ENCODE measurements around the gene METTL25. TPM values are rescaled to one million over a fixed set of nuclear protein-coding genes. Genes with fewer than 3 reads are reported as not detected.

The METTL25 gene
- total and polyA plus RNA-seq, 2 experiments from 2014 or later, result 7.6 to 14.3 TPM

DNA sequence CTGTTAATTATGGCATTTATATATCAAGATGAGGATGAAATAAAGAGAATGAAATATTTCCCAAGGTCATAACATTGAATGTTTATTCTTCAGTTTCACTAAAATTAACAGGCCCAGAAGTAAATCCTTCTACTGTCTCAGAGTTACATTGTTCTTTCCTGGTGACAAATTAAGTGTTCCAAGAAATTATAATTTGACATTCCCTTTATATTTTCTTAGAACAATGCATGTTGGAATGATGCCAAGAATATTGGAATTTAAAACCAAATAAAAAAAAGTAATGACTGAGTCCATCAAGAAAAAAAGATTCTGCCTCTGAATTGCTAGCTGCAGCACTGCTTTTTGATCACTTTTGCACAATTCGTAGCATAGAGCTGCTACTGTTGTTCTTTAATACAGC, 152.1 kb downstream of the METTL25 start (continued):
- TF ChIP-seq, protein P1, sequence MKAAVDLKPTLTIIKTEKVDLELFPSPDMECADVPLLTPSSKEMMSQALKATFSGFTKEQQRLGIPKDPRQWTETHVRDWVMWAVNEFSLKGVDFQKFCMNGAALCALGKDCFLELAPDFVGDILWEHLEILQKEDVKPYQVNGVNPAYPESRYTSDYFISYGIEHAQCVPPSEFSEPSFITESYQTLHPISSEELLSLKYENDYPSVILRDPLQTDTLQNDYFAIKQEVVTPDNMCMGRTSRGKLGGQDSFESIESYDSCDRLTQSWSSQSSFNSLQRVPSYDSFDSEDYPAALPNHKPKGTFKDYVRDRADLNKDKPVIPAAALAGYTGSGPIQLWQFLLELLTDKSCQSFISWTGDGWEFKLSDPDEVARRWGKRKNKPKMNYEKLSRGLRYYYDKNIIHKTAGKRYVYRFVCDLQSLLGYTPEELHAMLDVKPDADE (IDR thresholded peaks at IDR 0.05), result no peak
- TF ChIP-seq NANOG (IDR thresholded peaks at IDR 0.05; ENCODE audit: borderline replicate concordance) (no peak), POLR2AphosphoS5 (IDR thresholded peaks at IDR 0.05; ENCODE audit: low read depth) (no peak), ZNF331 (CRISPR knock-in tag; IDR thresholded peaks at IDR 0.05; ENCODE audit: low read depth) (no peak), ZNF114 (CRISPR knock-in tag; IDR thresholded peaks at IDR 0.05) (no peak), CREB1 (CRISPR knock-in tag; IDR thresholded peaks at IDR 0.05; ENCODE audit: low read depth) (no peak)

DNA sequence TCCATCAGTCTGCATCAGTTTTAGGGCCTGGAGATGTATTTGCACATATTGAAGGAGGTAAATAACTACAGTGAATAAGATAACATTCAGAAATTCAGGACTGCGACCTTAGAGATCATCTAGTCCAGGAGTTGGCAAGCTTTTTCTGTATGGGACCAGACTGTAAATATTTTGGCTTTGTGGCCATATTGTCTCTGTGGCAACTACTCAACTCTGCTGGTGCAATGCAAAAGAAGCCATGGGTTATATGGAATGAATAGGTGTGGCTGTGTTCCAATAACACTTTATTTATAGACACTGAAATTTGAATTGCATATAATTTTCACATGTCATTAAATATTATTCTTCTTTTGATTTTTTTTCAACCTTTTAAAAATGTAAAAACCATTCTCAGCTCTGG, 156.6 kb downstream of the METTL25 start:
- no peak for ATAC-seq
- no peak overlapping the region for H3K27ac Mint-ChIP-seq
- no peaks in the 10 kb centered on the region for H3K4me1 Mint-ChIP-seq
- TF ChIP-seq NANOG (IDR thresholded peaks at IDR 0.05; ENCODE audit: borderline replicate concordance) (no peak), CREB1 (CRISPR knock-in tag; IDR thresholded peaks at IDR 0.05; ENCODE audit: low read depth) (no peak), ZNF331 (CRISPR knock-in tag; IDR thresholded peaks at IDR 0.05; ENCODE audit: low read depth) (no peak), EZH2 (IDR thresholded peaks at IDR 0.05; ENCODE audit: low read depth, unreplicated experiment) (no peak), ZNF114 (CRISPR knock-in tag; IDR thresholded peaks at IDR 0.05) (no peak), JUNB (IDR thresholded peaks at IDR 0.05; ENCODE audit: unreplicated experiment) (no peak), STAT1 (IDR thresholded peaks at IDR 0.05; ENCODE audit: unreplicated experiment) (no peak)
- TF ChIP-seq, protein P1 (IDR thresholded peaks at IDR 0.05), result no peak
- TF ChIP-seq, protein P2, sequence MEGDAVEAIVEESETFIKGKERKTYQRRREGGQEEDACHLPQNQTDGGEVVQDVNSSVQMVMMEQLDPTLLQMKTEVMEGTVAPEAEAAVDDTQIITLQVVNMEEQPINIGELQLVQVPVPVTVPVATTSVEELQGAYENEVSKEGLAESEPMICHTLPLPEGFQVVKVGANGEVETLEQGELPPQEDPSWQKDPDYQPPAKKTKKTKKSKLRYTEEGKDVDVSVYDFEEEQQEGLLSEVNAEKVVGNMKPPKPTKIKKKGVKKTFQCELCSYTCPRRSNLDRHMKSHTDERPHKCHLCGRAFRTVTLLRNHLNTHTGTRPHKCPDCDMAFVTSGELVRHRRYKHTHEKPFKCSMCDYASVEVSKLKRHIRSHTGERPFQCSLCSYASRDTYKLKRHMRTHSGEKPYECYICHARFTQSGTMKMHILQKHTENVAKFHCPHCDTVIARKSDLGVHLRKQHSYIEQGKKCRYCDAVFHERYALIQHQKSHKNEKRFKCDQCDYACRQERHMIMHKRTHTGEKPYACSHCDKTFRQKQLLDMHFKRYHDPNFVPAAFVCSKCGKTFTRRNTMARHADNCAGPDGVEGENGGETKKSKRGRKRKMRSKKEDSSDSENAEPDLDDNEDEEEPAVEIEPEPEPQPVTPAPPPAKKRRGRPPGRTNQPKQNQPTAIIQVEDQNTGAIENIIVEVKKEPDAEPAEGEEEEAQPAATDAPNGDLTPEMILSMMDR (conservative IDR thresholded peaks at IDR 0.05; ENCODE audit: low read depth in 2 of 2), result no peak
- TF ChIP-seq, protein P3, sequence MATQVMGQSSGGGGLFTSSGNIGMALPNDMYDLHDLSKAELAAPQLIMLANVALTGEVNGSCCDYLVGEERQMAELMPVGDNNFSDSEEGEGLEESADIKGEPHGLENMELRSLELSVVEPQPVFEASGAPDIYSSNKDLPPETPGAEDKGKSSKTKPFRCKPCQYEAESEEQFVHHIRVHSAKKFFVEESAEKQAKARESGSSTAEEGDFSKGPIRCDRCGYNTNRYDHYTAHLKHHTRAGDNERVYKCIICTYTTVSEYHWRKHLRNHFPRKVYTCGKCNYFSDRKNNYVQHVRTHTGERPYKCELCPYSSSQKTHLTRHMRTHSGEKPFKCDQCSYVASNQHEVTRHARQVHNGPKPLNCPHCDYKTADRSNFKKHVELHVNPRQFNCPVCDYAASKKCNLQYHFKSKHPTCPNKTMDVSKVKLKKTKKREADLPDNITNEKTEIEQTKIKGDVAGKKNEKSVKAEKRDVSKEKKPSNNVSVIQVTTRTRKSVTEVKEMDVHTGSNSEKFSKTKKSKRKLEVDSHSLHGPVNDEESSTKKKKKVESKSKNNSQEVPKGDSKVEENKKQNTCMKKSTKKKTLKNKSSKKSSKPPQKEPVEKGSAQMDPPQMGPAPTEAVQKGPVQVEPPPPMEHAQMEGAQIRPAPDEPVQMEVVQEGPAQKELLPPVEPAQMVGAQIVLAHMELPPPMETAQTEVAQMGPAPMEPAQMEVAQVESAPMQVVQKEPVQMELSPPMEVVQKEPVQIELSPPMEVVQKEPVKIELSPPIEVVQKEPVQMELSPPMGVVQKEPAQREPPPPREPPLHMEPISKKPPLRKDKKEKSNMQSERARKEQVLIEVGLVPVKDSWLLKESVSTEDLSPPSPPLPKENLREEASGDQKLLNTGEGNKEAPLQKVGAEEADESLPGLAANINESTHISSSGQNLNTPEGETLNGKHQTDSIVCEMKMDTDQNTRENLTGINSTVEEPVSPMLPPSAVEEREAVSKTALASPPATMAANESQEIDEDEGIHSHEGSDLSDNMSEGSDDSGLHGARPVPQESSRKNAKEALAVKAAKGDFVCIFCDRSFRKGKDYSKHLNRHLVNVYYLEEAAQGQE (IDR thresholded peaks at IDR 0.05; ENCODE audit: unreplicated experiment), result no peak

More for the DNA sequence above, 156.6 kb downstream of the METTL25 start:
- Histone ChIP-seq H3K4me2 (no peak overlapping the region), H3F3A (replicated peaks; ENCODE audit: low read depth) (no peaks in the 10 kb centered on the region), H3K4me3 (no peak overlapping the region), H3K27ac (ENCODE audit: low read depth) (no peak overlapping the region), H3K36me3 (ENCODE audit: insufficient read depth) (no peaks in the 10 kb centered on the region), H3K9me2 (ENCODE audit: insufficient read depth) (no peaks in the 10 kb centered on the region), H4K20me1 (replicated peaks; ENCODE audit: insufficient read depth) (no peaks in the 10 kb centered on the region), H3K27me3 (ENCODE audit: insufficient read depth) (no peaks in the 10 kb centered on the region), H3K79me2 (replicated peaks; ENCODE audit: insufficient read depth) (no peaks in the 10 kb centered on the region), H3K4me1 (ENCODE audit: insufficient read depth) (no peaks in the 10 kb centered on the region), H2AFZ (no peak overlapping the region)
- DNase-seq (ENCODE audit: low spot score), result no peak
- H3K9me3 Mint-ChIP-seq, result no peaks in the 10 kb centered on the region
- no peaks in the 10 kb centered on the region for H3K36me3 Mint-ChIP-seq (ENCODE audit: low read depth)
- no peak overlapping the region for H3K4me3 Mint-ChIP-seq
- H3K27me3 Mint-ChIP-seq (ENCODE audit: insufficient read depth, low read depth, poor library complexity), result no peaks in the 10 kb centered on the region
